SK-N-DZ (cell line): ENCODE results near the gene MYOG.

Experiments used
- DNase-seq: peaks from one replicate; pipeline ENCODE4 v3.0.0-alpha.2; 2015; ENCODE audit warnings: low spot score

Gene MYOG

DNA sequence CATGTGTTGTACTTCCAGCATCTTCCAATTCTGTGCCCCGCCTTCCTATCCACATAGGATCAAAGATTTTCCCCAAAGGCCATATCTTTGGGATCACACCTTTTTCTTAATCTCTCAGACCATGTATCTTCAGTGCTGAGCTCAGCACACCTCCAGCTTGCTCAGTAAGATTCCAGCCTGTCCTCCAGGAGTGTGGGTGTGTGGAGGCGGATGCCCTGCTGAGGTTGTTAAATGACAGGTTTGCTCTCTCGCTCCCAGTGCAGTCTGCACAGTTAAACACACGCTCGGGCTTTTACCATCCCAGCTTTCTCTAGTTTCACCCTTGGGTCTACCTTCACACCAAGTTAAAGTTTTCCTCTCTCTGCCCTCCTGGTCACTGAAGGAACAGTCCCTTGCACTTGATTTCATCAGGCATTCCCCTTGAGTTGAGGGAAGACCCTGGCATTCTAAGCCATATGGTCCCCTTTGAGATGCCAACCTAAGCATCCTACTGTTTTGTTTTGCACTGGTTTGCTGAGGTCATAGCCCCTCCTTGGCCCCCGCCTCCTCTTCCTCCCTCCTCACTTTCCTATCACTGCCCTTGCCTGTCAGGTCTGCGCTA is 13.7 kb downstream of the MYOG start:
- DNase-seq: no peak

DNA sequence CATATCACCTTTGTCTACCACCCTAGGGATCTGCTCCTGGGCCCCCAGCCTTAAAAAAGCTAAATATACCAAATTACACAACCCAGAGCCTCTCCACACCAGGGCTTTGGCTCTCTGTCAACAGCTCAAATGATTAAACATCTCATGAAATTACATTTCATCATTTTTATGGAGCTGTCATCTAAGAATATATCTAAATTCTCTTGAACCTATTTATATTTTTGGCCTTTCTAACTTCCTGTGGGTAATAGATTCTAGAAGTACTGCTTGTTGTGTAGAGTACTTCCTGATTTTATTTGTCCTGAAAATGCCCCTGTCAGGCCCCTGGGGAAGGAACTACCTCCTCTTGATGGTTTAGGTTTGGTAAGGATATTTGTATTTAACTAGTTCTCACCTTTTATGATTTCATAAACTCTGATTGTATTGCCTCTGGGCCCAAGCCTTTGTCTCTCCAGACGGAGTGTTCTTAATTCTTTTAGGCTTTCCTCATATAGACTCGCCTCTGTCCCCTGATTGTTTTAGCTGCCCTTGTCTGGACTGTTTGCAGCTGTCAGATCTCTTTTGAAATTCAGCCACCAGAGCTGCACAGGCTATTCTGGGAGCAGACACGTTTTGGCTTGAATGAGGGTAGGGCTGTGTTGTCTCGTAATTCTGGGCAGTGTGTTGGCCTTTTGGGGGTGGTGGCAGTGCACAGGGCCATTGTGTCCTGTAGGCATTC is 16.6 kb downstream of the MYOG start:
- DNase-seq: no peak

DNA sequence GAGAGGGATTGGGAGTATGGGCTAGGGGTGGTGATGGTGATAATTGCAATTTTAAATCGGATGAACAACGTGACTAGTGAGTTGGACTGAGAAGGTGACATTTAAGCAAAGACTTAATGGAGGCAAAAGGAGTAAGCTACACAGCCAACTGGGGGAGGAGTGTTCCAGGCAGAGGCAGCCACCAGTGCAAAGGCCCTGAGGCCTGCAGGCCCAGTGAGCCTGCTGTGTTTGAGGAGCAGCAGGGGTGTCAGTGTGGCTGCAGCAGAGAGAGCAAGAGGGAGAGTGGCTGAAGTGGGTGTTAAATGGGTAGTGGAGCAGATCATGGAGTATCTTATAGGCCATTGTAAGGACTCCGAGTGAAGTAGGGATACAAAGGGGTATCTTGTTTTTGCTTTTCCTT is 18.8 kb downstream of the MYOG start:
- DNase-seq: no peak

- DNase-seq: no peak
Observed at GRCh38 chr1:203065986-203066385, 19.8 kb downstream of the MYOG start.

DNA sequence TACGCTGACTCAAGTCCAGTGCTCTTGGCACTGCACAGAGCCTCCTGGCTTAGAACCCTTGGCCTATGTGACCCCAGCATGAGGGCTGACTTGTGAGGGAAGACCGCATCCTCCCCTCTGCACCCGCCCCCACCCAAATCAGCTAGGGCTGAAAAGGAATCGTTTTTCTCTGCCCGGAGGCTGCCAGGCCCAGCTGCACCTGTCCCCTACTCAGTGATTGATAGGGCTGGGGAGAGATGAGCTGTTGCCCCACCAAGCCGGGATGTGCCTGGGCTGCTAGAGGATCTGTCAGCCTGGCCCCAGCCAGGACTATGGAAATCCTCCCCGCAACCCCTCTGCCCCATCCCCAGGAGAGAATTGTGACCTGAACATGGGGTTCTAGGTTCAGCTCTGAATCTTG is 20.6 kb downstream of the MYOG start:
- no peak for DNase-seq

DNA sequence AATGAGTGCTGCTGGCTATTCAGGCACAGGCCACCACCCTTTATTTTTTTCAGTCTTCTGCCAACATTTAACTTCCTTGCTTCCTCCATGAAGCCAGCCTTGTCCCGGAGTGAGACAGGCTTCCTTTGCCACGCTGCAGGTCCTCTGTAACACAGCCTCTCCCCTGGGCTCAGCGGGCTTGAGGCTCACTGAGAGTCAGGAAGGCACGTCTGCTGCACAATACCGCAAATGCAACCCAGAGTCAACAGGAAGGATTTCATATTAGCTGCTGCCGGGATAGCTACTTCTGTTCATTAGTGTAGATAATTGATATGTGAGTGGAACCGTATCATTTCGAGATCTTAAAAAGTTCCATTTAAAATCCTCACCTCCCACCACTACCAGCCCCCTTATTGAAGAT is 22.5 kb downstream of the MYOG start:
- no peak for DNase-seq

DNA sequence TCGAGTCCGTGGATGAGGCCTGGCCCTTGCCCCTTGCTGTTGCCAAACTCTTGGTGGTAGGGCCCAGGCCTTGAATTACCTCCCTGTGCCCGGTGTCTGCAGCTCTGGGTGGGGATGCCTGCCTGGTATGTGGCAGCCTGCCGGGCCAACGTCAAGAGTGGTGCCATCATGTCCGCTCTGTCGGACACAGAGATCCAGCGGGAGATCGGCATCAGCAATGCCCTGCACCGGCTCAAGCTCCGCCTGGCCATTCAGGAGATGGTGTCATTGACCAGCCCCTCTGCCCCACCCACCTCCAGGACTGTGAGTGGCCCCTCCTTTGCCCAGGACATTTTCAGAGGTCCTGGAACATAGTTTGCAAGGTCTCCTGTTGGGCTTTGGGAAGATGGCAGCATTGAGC is 25.7 kb downstream of the MYOG start:
- DNase-seq: no peak

DNA sequence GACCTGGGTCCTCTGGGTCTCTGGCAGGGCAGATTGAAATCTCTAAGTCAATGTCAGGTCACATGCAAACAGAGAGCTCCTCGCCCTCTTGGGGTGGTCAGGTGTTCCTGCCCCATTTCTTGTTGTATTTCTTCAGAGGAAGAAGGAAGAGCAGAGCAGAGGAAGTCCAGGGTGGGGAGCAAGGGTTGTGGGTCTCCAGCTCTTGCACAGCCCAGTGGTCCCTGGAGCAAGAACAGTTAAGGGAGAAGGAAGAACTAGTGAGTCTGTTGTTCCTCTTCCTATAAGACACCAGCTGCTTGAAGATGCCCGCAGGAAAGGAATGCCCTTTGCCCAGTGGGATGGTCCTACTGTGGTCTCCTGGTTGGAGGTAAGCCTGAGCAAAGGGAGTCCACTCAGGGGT is 26.3 kb downstream of the MYOG start:
- DNase-seq: no peak

DNA sequence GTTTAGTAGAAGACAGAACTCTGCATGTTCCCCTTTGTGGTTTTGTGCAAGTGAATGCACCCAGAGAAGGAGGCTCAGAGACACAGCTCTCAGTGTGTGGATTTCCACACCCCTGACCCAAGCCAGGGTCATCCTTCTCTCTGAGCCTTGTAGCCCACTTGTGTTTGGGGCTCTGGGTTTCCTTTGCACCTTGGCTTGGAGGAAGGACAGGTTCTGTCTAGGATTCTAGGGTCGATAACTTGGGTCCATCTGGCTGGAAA is 27.2 kb downstream of the MYOG start:
- DNase-seq: no peak

DNA sequence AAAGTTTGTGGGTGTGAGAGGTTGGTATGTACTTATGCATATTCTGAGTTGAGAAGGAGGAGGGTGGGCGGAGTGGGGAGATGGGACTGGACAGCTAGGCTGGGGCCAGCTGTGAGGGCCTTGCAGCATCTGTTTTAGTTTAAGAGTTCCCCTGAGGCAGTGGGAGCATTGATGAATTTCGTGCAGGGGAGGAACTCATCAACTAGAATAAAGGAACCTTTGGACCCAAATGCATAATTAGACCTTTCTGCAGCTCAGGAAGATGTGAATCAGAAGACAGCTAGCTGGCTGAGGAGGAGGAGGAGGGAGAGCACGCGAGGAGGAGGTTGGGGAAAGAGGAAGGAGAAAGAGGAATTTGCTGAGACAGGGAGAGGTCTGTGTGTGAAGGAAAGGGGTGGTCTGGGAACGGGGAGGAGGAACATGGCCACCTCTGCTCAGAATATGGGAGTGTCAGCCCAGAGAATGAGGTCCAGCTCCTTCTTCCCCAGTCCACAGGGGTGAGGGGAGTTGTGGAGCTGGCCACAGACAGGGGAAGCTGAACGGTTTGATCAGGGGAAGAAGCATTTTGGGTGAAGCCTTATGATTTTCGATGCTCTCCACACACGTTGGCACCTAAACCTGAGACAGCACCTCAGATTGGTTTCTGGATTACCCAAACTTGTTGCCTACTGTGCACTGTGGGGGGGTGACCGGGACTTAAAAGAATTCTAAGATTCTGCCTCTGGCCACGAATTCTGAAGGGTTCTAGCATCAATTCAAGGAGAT is 27.7 kb downstream of the MYOG start:
- no peak for DNase-seq

DNA sequence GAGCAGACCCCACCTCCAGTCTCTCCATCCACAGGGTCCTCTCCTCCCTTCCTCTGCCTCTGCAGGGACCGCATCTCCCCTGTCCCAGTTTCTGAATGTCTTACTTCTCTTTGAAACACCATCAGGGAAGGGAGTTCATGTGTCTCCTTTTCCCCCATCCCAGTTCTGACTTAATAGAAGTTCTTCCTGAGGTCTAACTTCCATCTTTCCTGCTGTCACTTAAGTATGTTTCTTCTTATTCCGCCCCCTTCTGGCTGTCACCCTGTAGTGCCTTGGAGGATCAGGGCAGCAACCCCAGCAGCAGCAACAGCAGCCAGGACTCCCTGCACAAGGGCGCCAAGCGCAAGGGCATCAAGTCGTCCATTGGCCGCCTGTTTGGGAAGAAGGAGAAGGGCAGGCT is 29.3 kb downstream of the MYOG start:
- no peak for DNase-seq

DNA sequence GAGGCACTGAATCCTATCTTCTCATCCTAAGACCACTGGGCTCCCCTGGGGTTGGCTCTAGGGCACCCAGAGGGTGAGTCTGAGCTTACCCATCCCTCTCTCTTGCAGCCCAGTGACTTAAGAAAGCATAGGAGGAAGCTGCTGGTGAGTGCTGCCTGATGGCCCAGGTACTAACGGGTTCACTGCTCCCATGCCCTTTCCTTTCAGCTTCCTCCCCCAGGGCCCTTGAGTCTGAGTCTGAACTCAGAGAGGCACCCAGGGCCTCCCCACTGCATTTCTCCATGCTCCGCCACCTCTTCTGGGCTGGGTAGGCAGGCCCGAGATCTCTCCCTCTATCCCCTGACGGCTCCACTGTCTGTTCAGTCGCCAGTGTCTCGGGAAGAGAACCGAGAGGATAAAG is 29.8 kb downstream of the MYOG start:
- no peak for DNase-seq

- no peak for DNase-seq
Observed at GRCh38 chr1:203055161-203055799, 30.5 kb downstream of the MYOG start.

GRCh38 chr1:203054642-203055041 is 31.2 kb downstream of the MYOG start:
- no peak for DNase-seq

- DNase-seq: no peak
Observed at GRCh38 chr1:203054184-203054583, 31.6 kb downstream of the MYOG start.

GRCh38 chr1:203052601-203053000 is 33.2 kb downstream of the MYOG start:
- DNase-seq: no peak

- peak; percentile 27 for DNase-seq
Observed at GRCh38 chr1:203051841-203052324, 33.9 kb downstream of the MYOG start.

DNA sequence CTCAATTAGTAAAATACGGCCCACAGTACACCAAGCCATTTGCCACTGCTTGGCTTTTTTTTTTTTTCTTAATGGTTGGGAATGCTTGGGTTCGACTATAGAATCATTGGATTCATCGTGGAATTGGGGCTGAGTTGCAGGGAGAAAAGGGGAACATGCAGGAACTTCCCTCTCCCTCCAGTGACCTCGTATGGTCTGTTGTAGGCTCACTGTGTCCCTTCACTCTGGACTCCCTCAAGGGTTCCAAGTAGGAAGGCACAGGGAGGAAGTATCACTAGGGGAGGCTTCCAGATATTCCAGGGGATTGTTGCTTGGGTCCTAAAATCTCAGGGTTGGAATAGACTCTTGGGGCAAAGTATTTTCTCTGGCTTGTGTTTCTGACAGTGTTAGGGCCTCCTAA is 35.0 kb downstream of the MYOG start:
- no peak for DNase-seq

DNA sequence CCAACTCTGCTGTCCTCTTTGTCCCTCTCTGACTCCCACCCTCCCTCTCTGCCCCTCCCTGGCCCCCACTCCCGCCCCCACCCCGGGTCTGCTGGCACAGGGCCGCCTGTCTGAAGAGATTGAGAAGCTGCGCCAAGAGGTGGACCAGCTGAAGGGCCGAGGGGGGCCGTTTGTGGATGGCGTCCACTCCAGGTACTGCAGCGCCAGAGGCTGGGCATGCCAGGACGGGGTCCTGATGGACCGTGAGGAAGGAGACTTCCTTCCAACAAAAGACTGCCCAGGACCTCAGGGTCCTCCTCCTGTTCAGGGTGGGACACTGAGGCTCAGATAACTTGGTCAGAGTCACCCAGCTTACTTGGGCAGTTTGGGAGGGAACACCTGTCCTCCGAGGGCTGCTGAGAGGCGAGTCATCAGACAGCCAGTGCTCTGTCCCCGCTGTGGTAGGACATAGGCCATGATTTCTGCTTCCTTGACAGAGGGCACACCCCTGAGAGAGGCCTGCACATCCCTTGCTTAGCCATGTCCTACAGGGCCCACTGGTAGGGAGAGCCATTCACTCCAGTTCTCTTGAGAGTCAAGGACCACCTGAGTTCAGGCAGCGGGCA is 36.1 kb downstream of the MYOG start:
- no peak for DNase-seq

- no peak for DNase-seq
Observed at GRCh38 chr1:203049077-203049476, 36.7 kb downstream of the MYOG start.

DNA sequence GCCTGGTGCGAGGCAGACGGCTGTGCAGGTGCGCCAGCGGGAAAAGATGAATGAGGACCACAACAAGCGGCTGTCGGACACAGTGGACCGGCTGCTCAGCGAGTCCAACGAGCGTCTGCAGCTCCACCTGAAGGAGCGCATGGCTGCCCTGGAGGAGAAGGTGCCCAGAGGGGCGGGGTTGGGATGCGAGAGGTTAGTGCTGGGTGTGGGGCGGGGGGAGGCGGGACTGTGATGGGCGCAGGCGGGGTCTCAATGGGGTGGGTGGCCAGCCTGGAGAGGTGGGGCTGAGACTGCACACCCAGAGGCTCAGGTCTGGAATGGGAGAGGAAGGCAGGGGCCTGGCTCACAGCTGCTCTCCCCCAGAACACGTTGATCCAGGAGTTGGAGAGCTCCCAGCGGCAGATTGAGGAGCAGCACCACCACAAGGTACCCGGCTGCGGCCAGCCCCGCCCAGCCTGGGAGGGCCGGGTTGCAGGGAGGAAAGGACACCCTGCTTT is 37.2 kb downstream of the MYOG start:
- DNase-seq: peak; percentile 47

DNA sequence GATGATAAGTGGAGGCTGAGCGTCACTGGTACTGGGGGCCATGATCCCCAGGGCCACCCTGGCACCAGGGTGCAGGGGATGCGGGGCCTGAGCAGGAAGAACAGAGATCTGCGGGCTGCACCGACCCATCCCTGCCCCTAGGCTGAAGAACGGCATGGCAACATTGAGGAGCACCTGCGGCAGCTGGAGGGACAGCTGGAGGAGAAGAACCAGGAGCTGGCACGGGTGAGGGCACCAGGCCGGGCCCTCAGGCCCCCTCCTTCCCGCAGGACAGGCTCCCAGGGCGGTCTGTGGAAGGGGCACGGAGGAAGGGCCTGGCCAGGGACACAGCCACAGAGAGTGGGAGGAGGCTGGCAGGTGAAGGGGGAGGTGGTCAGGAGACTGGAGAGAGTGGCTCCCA is 37.7 kb downstream of the MYOG start:
- DNase-seq: no peak
